GM12878 (cell line): ENCODE results near the gene PSAP. TPM values are rescaled to one million over a fixed set of nuclear protein-coding genes. Genes with fewer than 3 reads are reported as not detected.

Experiments
- ATAC-seq: fragments of 200-7000 bp; cut with Tn5 transposase; 3 replicates; pipeline ENCODE4 v1.9.1; 2020; ENCODE audit warnings: mild to moderate bottlenecking, moderate library complexity
- BruUV-seq: library from RNA; stranded (reverse); fragments of 400-500 nt; replicated peaks from 2 replicates; lab custom pipeline; 2021; lab: Mats Ljungman, UMichigan
- CTCF ChIA-PET: fragments of 300-600 bp; sonication (Branson Sonifier 250); formaldehyde crosslinking; extraction: SDS; loops from one replicate; lab custom pipeline; 2021; ENCODE audit warnings: inconsistent platforms; lab: Yijun Ruan, JAX
- POLR2A ChIA-PET: fragments of 350-600 bp; formaldehyde crosslinking; extraction: SDS; loops from one replicate; lab custom pipeline; 2021; ENCODE audit warnings: inconsistent platforms; lab: Charles Lee
- RAD21 ChIA-PET: fragments of 300-600 bp; sonication (Branson Sonifier 250); formaldehyde crosslinking; loops from one replicate; lab custom pipeline; 2023; ENCODE audit warnings: antibody characterized with exemption; ENCODE audit not compliant: unreplicated experiment; lab: Charles Lee
- SMC1A ChIA-PET: fragments of 300-600 bp; sonication (Branson Sonifier 250); formaldehyde crosslinking; loops from one replicate; lab custom pipeline; 2023; ENCODE audit not compliant: unreplicated experiment, uncharacterized antibody; lab: Charles Lee
- DNase-seq: peaks from one replicate; pipeline ENCODE4 v3.0.0-alpha.2; 2011; ENCODE audit warnings: low read depth, low spot score
- FAIRE-seq: peaks from 3 replicates; lab custom pipeline; 2011; peaks lifted over from hg19 to GRCh38; lab: Jason Lieb, UNC
- H2AFZ ChIP-seq: 2 replicates; pipeline ENCODE4 v1.6.0; 2011; ENCODE audit warnings: low read depth, low read length, control low read depth; ENCODE audit not compliant: control insufficient read depth
- H3K27ac ChIP-seq: 2 replicates; pipeline ENCODE4 v1.5.1; 2011; ENCODE audit warnings: control low read depth; ENCODE audit not compliant: control insufficient read depth, insufficient read depth
- H3K27me3 ChIP-seq, 2 experiments: replicated peaks in 1 of 2; 2 replicates each; pipeline versions ENCODE4 v1.6.0 to v1.6.1; 2011; ENCODE audit warnings: low read length in 1 of 2; ENCODE audit not compliant: control insufficient read depth in 2 of 2, insufficient read depth in 2 of 2
- H3K36me3 ChIP-seq, 2 experiments: 2 replicates each; pipeline ENCODE4 v1.5.1; 2011; ENCODE audit warnings: low read length in 1 of 2; ENCODE audit not compliant: control insufficient read depth in 2 of 2, insufficient read depth in 2 of 2
- H3K4me1 ChIP-seq: 2 replicates; pipeline ENCODE4 v1.6.1; 2011; ENCODE audit warnings: mild to moderate bottlenecking, low read length, moderate library complexity, mixed read lengths; ENCODE audit not compliant: control insufficient read depth, insufficient read depth
- H3K4me2 ChIP-seq: 2 replicates; pipeline ENCODE4 v1.6.0; 2011; ENCODE audit warnings: control low read depth; ENCODE audit not compliant: control insufficient read depth, insufficient read depth
- H3K4me3 ChIP-seq: fragments of 200-600 bp; sonication (generic); 2 replicates; pipeline ENCODE4 v1.5.1; 2016
- H3K79me2 ChIP-seq: 2 replicates; pipeline ENCODE4 v1.6.0; 2011; ENCODE audit warnings: low read length; ENCODE audit not compliant: control insufficient read depth, insufficient read depth
- H3K9ac ChIP-seq: 2 replicates; pipeline ENCODE4 v1.8.0; 2011; ENCODE audit warnings: low read length, control low read depth, mixed read lengths; ENCODE audit not compliant: control insufficient read depth, insufficient read depth
- H3K9me3 ChIP-seq: replicated peaks from 3 replicates; pipeline ENCODE4 v1.5.1; 2011; ENCODE audit warnings: mild to moderate bottlenecking, low read length; ENCODE audit not compliant: control insufficient read depth, insufficient read depth
- H4K20me1 ChIP-seq: 2 replicates; pipeline ENCODE4 v1.6.0; 2011; ENCODE audit not compliant: control insufficient read depth, insufficient read depth
- ASH2L ChIP-seq: fragments of 300-600, 200-600 bp; sonication (generic); IDR thresholded peaks from 2 replicates; pipeline ENCODE4 v1.6.1; 2017; ENCODE audit warnings: low read depth, mild to moderate bottlenecking, borderline replicate concordance
- JUNB ChIP-seq: IDR thresholded peaks from 2 replicates; pipeline ENCODE4 v1.6.1; 2016; ENCODE audit warnings: antibody characterized with exemption, mild to moderate bottlenecking
- KAT2A ChIP-seq: conservative IDR thresholded peaks from 2 replicates; pipeline ENCODE4 v1.6.1; 2011; ENCODE audit warnings: low read depth, low read length; ENCODE audit not compliant: control insufficient read depth
- MLLT1 ChIP-seq: fragments of 450-650 bp; IDR thresholded peaks from 2 replicates; pipeline ENCODE4 v1.6.1; 2016; ENCODE audit warnings: mild to moderate bottlenecking
- RAD51 ChIP-seq: fragments of 450-650 bp; IDR thresholded peaks from 2 replicates; pipeline ENCODE4 v1.6.1; 2016; ENCODE audit warnings: moderate library complexity, mild to moderate bottlenecking, inconsistent platforms
- ZBTB4 ChIP-seq: fragments of 450-650 bp; formaldehyde crosslinking; IDR thresholded peaks from 2 replicates; pipeline ENCODE4 v1.4.0; 2022; ENCODE audit warnings: mild to moderate bottlenecking, moderate library complexity
- ZZZ3 ChIP-seq: IDR thresholded peaks from 2 replicates; pipeline ENCODE4 v1.6.1; 2011; ENCODE audit warnings: low read depth; ENCODE audit not compliant: control insufficient read depth, insufficient read length
- WGBS: methylation state at CpG from one replicate; pipeline ENCODE4 v1.1.6; 2016; ENCODE audit warnings: low lambda C conversion rate; ENCODE audit not compliant: insufficient replicate concordance, insufficient coverage; ENCODE audit errors: missing lambda C conversion rate; 5-methylcytosine and 5-hydroxymethylcytosine counted together
- in situ Hi-C: fragments of 300-500 bp; cut with MboI; formaldehyde crosslinking; loops from 9 replicates; pipeline ENCODE4 v1.14.3; 2018; ENCODE audit warnings: mixed read lengths
- intact Hi-C: fragments of 100-400 bp; cut with micrococcal nuclease; formaldehyde crosslinking; loops from one replicate; pipeline ENCODE4 v1.14.2; 2022; ENCODE audit not compliant: unreplicated experiment
- polyA plus RNA-seq, 11 experiments: library from polyadenylated mRNA; depleted of rRNA in 4 of 11; unstranded in 6 of 11; stranded (reverse) in 5 of 11; fragments of >200 nt; fragmentation: Nextera tagmentation in 4 of 11; fragmentation: Illumina TruSeq in 1 of 11; extraction: Ambion mirVana in 4 of 11; extraction: Trizol in 1 of 11; gene quantifications; 1 replicate in 1 of 11; 2 replicates in 10 of 11; pipeline versions ENCODE4 v1.2.1 to v1.2.3, GENCODE V29; 2011 to 2016; ENCODE audit warnings: inconsistent platforms in 2 of 11, missing spikeins in 2 of 11, low read depth in 1 of 11
- total RNA-seq, 4 experiments: library from RNA; depleted of rRNA in 3 of 4; stranded (reverse); fragments of >200 nt in 3 of 4; fragmentation: Illumina TruSeq in 1 of 4; extraction: Trizol in 1 of 4; gene quantifications; 2 replicates each; pipeline versions ENCODE4 v1.2.1 to v1.2.3, GENCODE V29; 2013 to 2021

PSAP gene
- total and polyA plus RNA-seq, 10 of the 15 experiments (the other 5 are each of a cell fraction or from before 2014, with no cell fraction given), result 178 to 336 (median 286) TPM

GRCh38 chr10:71807557-71808510, 43.2 kb downstream of the PSAP start:
- H3K9ac ChIP-seq, result no peak overlapping the region
- FAIRE-seq (no peak), DNase-seq (no peak), ATAC-seq (no peak)
- no peak overlapping the region for H3K4me3 ChIP-seq
- no peaks in the 10 kb centered on the region for H3K27me3 ChIP-seq
- BruUV-seq, result no TSS peak
- SMC1A ChIA-PET, result no interaction called here
- H3K36me3 ChIP-seq, result no peaks in the 10 kb centered on the region
- no peak for TF ChIP-seq MLLT1
- TF ChIP-seq RAD51, result no peak
- no peak for TF ChIP-seq KAT2A
- no peak for TF ChIP-seq JUNB
- TF ChIP-seq ASH2L, result no peak
- TF ChIP-seq ZZZ3, result no peak
- no peak for TF ChIP-seq ZBTB4 (CRISPR knock-in tag)
- H3K4me1 ChIP-seq, result peaks cover 6% of the 10 kb centered on the region
- H3K27ac ChIP-seq, result no peak overlapping the region
- RAD21 ChIA-PET, result no interaction called here
- no peaks in the 10 kb centered on the region for H3K79me2 ChIP-seq
- intact Hi-C loops (no loop called here), in situ Hi-C loops (no loop called here)
- H3K4me2 ChIP-seq, result no peak overlapping the region
- H4K20me1 ChIP-seq, result no peaks in the 10 kb centered on the region
- CTCF ChIA-PET, result interaction anchor here (1.2 kb wide), 1 partner anchor 110 kb away, joined by 3 read pairs; no protein-coding TSS in a partner anchor
- H3K9me3 ChIP-seq, result no peaks in the 10 kb centered on the region
- POLR2A ChIA-PET, result interaction anchor here (0.5 kb wide), 1 partner anchor 833 kb away, joined by 3 read pairs; no protein-coding TSS in a partner anchor
- WGBS, result 71% methylated on average over 21 of the region's 21 CpGs
- H2AFZ ChIP-seq, result no peak overlapping the region
